ENCODE measurements around the gene MRPL58.
"Not testable (repeated sequence)": the region's sequence is repeated elsewhere in the genome, so short reads cannot be mapped to it uniquely, and the experiment has no call there.

The MRPL58 gene

DNA sequence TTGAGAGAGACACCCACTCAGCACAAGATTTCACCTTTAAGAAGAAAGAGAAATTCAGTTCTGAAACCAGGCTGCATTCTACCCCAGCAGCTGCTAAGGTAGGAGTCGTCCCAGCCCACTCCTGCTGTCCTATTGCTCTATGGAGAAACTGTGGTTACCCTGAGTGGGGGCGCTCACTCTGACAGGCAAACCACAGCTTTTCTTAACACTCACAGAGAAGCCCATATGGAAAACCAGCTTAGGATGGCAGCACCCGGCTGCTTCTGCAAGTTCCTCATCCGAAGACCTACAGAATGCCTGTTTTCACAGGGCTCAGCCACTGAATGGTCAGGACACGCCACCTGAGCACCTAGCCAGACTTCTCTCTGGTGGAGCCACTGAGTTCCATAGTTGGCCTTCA lies 26.8 kb downstream of the MRPL58 start:
- TF ChIP-seq ZNF211 (tag by site-specific recombination; IDR thresholded peaks at IDR 0.05; ENCODE audit: low read depth) (no peak), ZNF843 (tag by site-specific recombination; IDR thresholded peaks at IDR 0.05) (no peak), ZNF133 (tag by site-specific recombination; IDR thresholded peaks at IDR 0.05) (no peak), ZNF121 (tag by site-specific recombination; IDR thresholded peaks at IDR 0.05) (no peak), BCL11A (tag by site-specific recombination; IDR thresholded peaks at IDR 0.05; ENCODE audit: low read depth) (no peak), ZNF660 (tag by site-specific recombination; IDR thresholded peaks at IDR 0.05) (no peak), ZNF132 (tag by site-specific recombination; IDR thresholded peaks at IDR 0.05; ENCODE audit: borderline replicate concordance) (no peak)
- H3K4me3 ChIP-seq (ENCODE audit: low read depth, low read length), result no peak overlapping the region
- H3K9me3 ChIP-seq (ENCODE audit: control insufficient read depth, insufficient read depth, low read depth, low read length), result no peaks in the 10 kb centered on the region
- ChIA-PET CTCF (interaction anchor here (1.9 kb wide), 1 partner anchor 67 kb away, joined by 5 read pairs; no protein-coding TSS in a partner anchor), POLR2A (interaction anchor here (1.5 kb wide), 1 partner anchor 115 kb away, joined by 5 read pairs; the partner anchor contains the start of gene JPT1)
- H3K4me1 ChIP-seq (ENCODE audit: control insufficient read depth, insufficient read depth, low read length), result peaks cover 17% of the 10 kb centered on the region
- H3K27ac ChIP-seq (ENCODE audit: extremely low read depth, low read depth, low read length), result no peak overlapping the region
- H3K36me3 ChIP-seq (ENCODE audit: control insufficient read depth in 2 of 2, insufficient read depth in 1 of 2, low read length in 2 of 2), result peaks cover 16 to 42% of the 10 kb centered on the region in 2 experiments

DNA sequence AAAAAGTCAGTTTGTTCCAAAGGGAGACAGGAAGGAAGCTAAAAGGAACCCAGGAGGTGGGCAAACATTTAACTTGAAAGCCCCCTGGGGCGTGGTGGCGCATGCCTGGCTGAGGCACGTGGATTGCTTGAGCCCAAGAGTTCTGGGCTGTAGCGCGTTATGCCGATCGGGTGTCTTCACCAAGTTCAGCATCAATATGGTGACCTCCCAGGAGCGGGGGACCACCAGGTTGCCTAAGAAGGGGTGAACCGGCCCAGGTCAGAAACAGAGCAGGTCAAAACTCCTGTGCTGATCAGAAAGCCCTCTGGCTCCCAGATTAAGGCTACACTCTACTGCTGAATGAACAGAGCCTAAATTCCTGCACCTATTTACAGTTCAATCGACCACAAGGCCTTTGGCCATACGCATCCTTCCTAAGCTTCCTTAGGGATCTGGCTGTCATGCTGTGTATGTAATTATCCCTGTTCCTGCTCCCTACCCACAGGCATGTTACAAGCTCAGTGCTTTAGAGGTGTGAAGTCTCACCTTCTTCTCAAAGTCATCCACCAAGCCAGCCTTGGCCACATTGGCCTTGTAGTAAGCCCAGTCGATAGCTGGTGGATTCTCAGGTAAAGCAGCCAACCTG lies 29.3 kb downstream of the MRPL58 start:
- no peak overlapping the region for H3K4me3 ChIP-seq (ENCODE audit: low read depth, low read length)
- no peaks in the 10 kb centered on the region for H3K9me3 ChIP-seq (ENCODE audit: control insufficient read depth, insufficient read depth, low read depth, low read length)
- no peak overlapping the region for H3K27ac ChIP-seq (ENCODE audit: extremely low read depth, low read depth, low read length)
- peaks cover 5% of the 10 kb centered on the region; the same call in 1 of the 2 replicates for H3K4me1 ChIP-seq (ENCODE audit: control insufficient read depth, insufficient read depth, low read length)
- POLR2A ChIA-PET, result interaction anchor here (0.6 to 1.2 kb wide), 2 partner anchors 86 to 189 kb away, joined by 4 read pairs; no protein-coding TSS in a partner anchor
- TF ChIP-seq, protein P1, sequence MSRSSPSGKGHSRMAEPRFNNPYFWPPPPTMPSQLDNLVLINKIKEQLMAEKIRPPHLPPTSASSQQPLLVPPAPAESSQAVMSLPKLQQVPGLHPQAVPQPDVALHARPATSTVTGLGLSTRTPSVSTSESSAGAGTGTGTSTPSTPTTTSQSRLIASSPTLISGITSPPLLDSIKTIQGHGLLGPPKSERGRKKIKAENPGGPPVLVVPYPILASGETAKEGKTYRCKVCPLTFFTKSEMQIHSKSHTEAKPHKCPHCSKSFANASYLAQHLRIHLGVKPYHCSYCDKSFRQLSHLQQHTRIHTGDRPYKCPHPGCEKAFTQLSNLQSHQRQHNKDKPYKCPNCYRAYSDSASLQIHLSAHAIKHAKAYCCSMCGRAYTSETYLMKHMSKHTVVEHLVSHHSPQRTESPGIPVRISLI (tag by site-specific recombination; IDR thresholded peaks at IDR 0.05), result no peak
- TF ChIP-seq HOXA7 (CRISPR knock-in tag; IDR thresholded peaks at IDR 0.05; ENCODE audit: borderline replicate concordance) (no peak), ZEB2 (tag by site-specific recombination; IDR thresholded peaks at IDR 0.05) (no peak), MZF1 (tag by site-specific recombination; IDR thresholded peaks at IDR 0.05; ENCODE audit: borderline replicate concordance) (no peak), ZNF600 (tag by site-specific recombination; IDR thresholded peaks at IDR 0.05) (no peak), ZNF558 (tag by site-specific recombination; IDR thresholded peaks at IDR 0.05) (no peak), ZNF677 (tag by site-specific recombination; IDR thresholded peaks at IDR 0.05) (no peak), ZNF843 (tag by site-specific recombination; IDR thresholded peaks at IDR 0.05) (no peak)
- TF ChIP-seq, protein P2, sequence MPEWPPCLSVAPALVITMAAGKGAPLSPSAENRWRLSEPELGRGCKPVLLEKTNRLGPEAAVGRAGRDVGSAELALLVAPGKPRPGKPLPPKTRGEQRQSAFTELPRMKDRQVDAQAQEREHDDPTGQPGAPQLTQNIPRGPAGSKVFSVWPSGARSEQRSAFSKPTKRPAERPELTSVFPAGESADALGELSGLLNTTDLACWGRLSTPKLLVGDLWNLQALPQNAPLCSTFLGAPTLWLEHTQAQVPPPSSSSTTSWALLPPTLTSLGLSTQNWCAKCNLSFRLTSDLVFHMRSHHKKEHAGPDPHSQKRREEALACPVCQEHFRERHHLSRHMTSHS (tag by site-specific recombination; IDR thresholded peaks at IDR 0.05), result no peak
- H3K36me3 ChIP-seq (ENCODE audit: control insufficient read depth in 2 of 2, insufficient read depth in 1 of 2, low read length in 2 of 2), result peaks cover 16 to 42% of the 10 kb centered on the region in 2 experiments
- CTCF ChIA-PET, result interaction anchor here (0.6 to 1.9 kb wide), 6 partner anchors 9 to 371 kb away, joined by 3 to 7 read pairs (median 3); no protein-coding TSS in a partner anchor

DNA sequence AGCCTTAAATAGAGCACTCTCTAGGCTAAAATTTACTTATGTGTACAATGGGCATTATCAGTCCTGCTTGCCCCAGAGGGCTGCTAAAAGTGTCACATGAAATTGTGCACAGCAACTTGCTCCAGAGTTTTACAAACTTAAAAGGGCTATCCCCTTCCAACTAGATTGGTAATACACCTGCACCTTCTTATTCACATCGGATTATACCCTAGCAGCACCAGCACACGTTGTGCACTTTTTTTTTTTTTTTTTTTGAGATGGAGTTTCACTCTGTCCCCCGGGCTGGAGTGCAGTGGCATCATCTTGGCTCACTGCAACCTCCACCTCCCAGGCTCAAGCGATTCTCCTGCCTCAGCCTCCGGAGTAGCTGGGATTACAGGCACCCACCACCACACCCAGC lies 31.3 kb downstream of the MRPL58 start:
- TF ChIP-seq, protein P1 (tag by site-specific recombination; IDR thresholded peaks at IDR 0.05), result peak; percentile 16; the same call in 1 of the 2 replicates
- TF ChIP-seq, protein P3, sequence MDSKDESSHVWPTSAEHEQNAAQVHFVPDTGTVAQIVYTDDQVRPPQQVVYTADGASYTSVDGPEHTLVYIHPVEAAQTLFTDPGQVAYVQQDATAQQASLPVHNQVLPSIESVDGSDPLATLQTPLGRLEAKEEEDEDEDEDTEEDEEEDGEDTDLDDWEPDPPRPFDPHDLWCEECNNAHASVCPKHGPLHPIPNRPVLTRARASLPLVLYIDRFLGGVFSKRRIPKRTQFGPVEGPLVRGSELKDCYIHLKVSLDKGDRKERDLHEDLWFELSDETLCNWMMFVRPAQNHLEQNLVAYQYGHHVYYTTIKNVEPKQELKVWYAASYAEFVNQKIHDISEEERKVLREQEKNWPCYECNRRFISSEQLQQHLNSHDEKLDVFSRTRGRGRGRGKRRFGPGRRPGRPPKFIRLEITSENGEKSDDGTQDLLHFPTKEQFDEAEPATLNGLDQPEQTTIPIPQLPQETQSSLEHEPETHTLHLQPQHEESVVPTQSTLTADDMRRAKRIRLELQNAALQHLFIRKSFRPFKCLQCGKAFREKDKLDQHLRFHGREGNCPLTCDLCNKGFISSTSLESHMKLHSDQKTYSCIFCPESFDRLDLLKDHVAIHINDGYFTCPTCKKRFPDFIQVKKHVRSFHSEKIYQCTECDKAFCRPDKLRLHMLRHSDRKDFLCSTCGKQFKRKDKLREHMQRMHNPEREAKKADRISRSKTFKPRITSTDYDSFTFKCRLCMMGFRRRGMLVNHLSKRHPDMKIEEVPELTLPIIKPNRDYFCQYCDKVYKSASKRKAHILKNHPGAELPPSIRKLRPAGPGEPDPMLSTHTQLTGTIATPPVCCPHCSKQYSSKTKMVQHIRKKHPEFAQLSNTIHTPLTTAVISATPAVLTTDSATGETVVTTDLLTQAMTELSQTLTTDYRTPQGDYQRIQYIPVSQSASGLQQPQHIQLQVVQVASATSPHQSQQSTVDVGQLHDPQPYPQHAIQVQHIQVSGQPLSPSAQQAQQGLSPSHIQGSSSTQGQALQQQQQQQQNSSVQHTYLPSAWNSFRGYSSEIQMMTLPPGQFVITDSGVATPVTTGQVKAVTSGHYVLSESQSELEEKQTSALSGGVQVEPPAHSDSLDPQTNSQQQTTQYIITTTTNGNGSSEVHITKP (tag by site-specific recombination; IDR thresholded peaks at IDR 0.05), result peak; percentile 46
- peak; percentile 60; the same call in 1 of the 2 replicates for TF ChIP-seq ZNF600 (tag by site-specific recombination; IDR thresholded peaks at IDR 0.05)
- ChIA-PET POLR2A (interaction anchor here (0.7 kb wide), 1 partner anchor 197 kb away, joined by 4 read pairs; no protein-coding TSS in a partner anchor), CTCF (interaction anchor here (0.6 to 1.9 kb wide), 4 partner anchors 16 to 369 kb away, joined by 3 to 7 read pairs (median 4); no protein-coding TSS in a partner anchor)
- not testable (repeated sequence) for H3K27ac ChIP-seq (ENCODE audit: extremely low read depth, low read depth, low read length); H3K4me1 ChIP-seq (ENCODE audit: control insufficient read depth, insufficient read depth, low read length); H3K9me3 ChIP-seq (ENCODE audit: control insufficient read depth, insufficient read depth, low read depth, low read length); H3K4me3 ChIP-seq (ENCODE audit: low read depth, low read length)
- peaks cover 16 to 37% of the 10 kb centered on the region in 2 experiments for H3K36me3 ChIP-seq (ENCODE audit: control insufficient read depth in 2 of 2, insufficient read depth in 1 of 2, low read length in 2 of 2)
